SK-N-SH treated with all-trans-retinoic acid at 6 μM for 48 hours (cell line): ENCODE data around the gene KLF13.

Experiments used
- OSR1 ChIP-seq: fragments of 250-450 bp; sonication (Bioruptor Pico); IDR thresholded peaks from 2 replicates; pipeline ENCODE4 v1.8.0; 2022; ENCODE audit warnings: moderate library complexity, mild to moderate bottlenecking, inconsistent platforms
- RARB ChIP-seq: fragments of 250-450 bp; sonication (Bioruptor Pico); IDR thresholded peaks from 2 replicates; pipeline ENCODE4 v1.8.0; 2021; ENCODE audit warnings: mild to moderate bottlenecking, moderate library complexity
- SNAI2 ChIP-seq: fragments of 250-450 bp; sonication (Bioruptor Pico); IDR thresholded peaks from 2 replicates; pipeline ENCODE4 v1.5.0; 2020; ENCODE audit warnings: mild to moderate bottlenecking, moderate library complexity
- ZNF8 ChIP-seq: fragments of 450-650 bp; formaldehyde crosslinking; IDR thresholded peaks from 2 replicates; pipeline ENCODE4 v1.5.0; 2020; ENCODE audit warnings: mild to moderate bottlenecking, moderate library complexity

- no peak for TF ChIP-seq ZNF8
- no peak for TF ChIP-seq OSR1 (CRISPR knock-in tag)
- TF ChIP-seq SNAI2: no peak
- no peak for TF ChIP-seq RARB (CRISPR knock-in tag)
These were observed 45.0 kb downstream of the KLF13 start for GRCh38 chr15:31371520-31372240.
